ENCODE results near the gene SUSD4. TPM values are rescaled to one million over a fixed set of nuclear protein-coding genes. Genes with fewer than 3 reads are reported as not detected.

Gene SUSD4
- total and polyA plus RNA-seq, 2 donors (not counting 1 experiment from before 2014, with no cell fraction given), result 0.33 TPM; not detected in 1

- Histone ChIP-seq H3K79me2 (ENCODE audit: control insufficient read depth, insufficient read depth, low read length) (no peaks in the 10 kb centered on the region), H2AFZ (ENCODE audit: low read length) (no peak overlapping the region), H3K9ac (ENCODE audit: insufficient read depth, low read length) (no peak overlapping the region), H3K36me3 (ENCODE audit: control insufficient read depth, insufficient read depth, low read length) (no peaks in the 10 kb centered on the region), H4K20me1 (ENCODE audit: control insufficient read depth, extremely low read depth, insufficient read depth, low read length) (no peaks in the 10 kb centered on the region), H3K27me3 (ENCODE audit: control insufficient read depth, insufficient read depth, low read length) (peaks cover 8% of the 10 kb centered on the region), H3K4me2 (ENCODE audit: extremely low read depth, insufficient read depth, low read length) (no peak overlapping the region), H3K9me3 (ENCODE audit: control insufficient read depth, insufficient read depth, low read depth, low read length) (no peaks in the 10 kb centered on the region), H3K27ac (ENCODE audit: insufficient read depth, low read length) (no peak overlapping the region), H3K4me3 (replicated peaks in 1 of 4; ENCODE audit: control extremely low read depth in 1 of 4, insufficient read depth in 1 of 4, low read depth in 3 of 4, low read length in 4 of 4) (no peak overlapping the region), H3K4me1 (ENCODE audit: control insufficient read depth, extremely low read depth, insufficient read depth, low read length) (no peaks in the 10 kb centered on the region)
- TF ChIP-seq EZH2 (IDR thresholded peaks at IDR 0.05; ENCODE audit: low read length, missing control alignments), result no peak
- no peak for TF ChIP-seq CTCF (conservative IDR thresholded peaks at IDR 0.05 in 1 of 2, IDR thresholded peaks at IDR 0.05 in 1 of 2; ENCODE audit: low read depth in 1 of 2, low read length in 2 of 2)
- DNase-seq (ENCODE audit: low read depth in 2 of 2), result no peak
These were observed 15.5 kb downstream of the SUSD4 start for GRCh38 chr1:223348439-223348838.

GRCh38 chr1:223347583-223347982 is 16.4 kb downstream of the SUSD4 start:
- no peak overlapping the region for H3K4me3 ChIP-seq (replicated peaks in 1 of 4; ENCODE audit: control extremely low read depth in 1 of 4, insufficient read depth in 1 of 4, low read depth in 3 of 4, low read length in 4 of 4)
- H3K9ac ChIP-seq (ENCODE audit: insufficient read depth, low read length), result no peak overlapping the region
- H3K9me3 ChIP-seq (ENCODE audit: control insufficient read depth, insufficient read depth, low read depth, low read length), result no peaks in the 10 kb centered on the region
- H4K20me1 ChIP-seq (ENCODE audit: control insufficient read depth, extremely low read depth, insufficient read depth, low read length), result no peaks in the 10 kb centered on the region
- TF ChIP-seq EZH2 (IDR thresholded peaks at IDR 0.05; ENCODE audit: low read length, missing control alignments) (no peak), CTCF (conservative IDR thresholded peaks at IDR 0.05 in 1 of 2, IDR thresholded peaks at IDR 0.05 in 1 of 2; ENCODE audit: low read depth in 1 of 2, low read length in 2 of 2) (no peak)
- H3K4me1 ChIP-seq (ENCODE audit: control insufficient read depth, extremely low read depth, insufficient read depth, low read length), result no peaks in the 10 kb centered on the region
- H3K36me3 ChIP-seq (ENCODE audit: control insufficient read depth, insufficient read depth, low read length), result no peaks in the 10 kb centered on the region
- no peak overlapping the region for H3K4me2 ChIP-seq (ENCODE audit: extremely low read depth, insufficient read depth, low read length)
- peaks cover 6% of the 10 kb centered on the region for H3K27me3 ChIP-seq (ENCODE audit: control insufficient read depth, insufficient read depth, low read length)
- H3K79me2 ChIP-seq (ENCODE audit: control insufficient read depth, insufficient read depth, low read length), result no peaks in the 10 kb centered on the region
- H2AFZ ChIP-seq (ENCODE audit: low read length), result no peak overlapping the region
- DNase-seq (ENCODE audit: low read depth in 2 of 2), result no peak
- no peak overlapping the region for H3K27ac ChIP-seq (ENCODE audit: insufficient read depth, low read length)

GRCh38 chr1:223346311-223346710 is 17.7 kb downstream of the SUSD4 start:
- Histone ChIP-seq H3K79me2 (ENCODE audit: control insufficient read depth, insufficient read depth, low read length) (no peaks in the 10 kb centered on the region), H3K36me3 (ENCODE audit: control insufficient read depth, insufficient read depth, low read length) (no peaks in the 10 kb centered on the region), H3K4me2 (ENCODE audit: extremely low read depth, insufficient read depth, low read length) (no peak overlapping the region), H3K9ac (ENCODE audit: insufficient read depth, low read length) (no peak overlapping the region), H3K4me1 (ENCODE audit: control insufficient read depth, extremely low read depth, insufficient read depth, low read length) (no peaks in the 10 kb centered on the region), H3K9me3 (ENCODE audit: control insufficient read depth, insufficient read depth, low read depth, low read length) (no peaks in the 10 kb centered on the region), H3K27ac (ENCODE audit: insufficient read depth, low read length) (no peak overlapping the region), H4K20me1 (ENCODE audit: control insufficient read depth, extremely low read depth, insufficient read depth, low read length) (no peaks in the 10 kb centered on the region), H3K27me3 (ENCODE audit: control insufficient read depth, insufficient read depth, low read length) (peaks cover 6% of the 10 kb centered on the region), H2AFZ (ENCODE audit: low read length) (no peak overlapping the region), H3K4me3 (replicated peaks in 1 of 4; ENCODE audit: control extremely low read depth in 1 of 4, insufficient read depth in 1 of 4, low read depth in 3 of 4, low read length in 4 of 4) (no peak overlapping the region)
- no peak for TF ChIP-seq CTCF (conservative IDR thresholded peaks at IDR 0.05 in 1 of 2, IDR thresholded peaks at IDR 0.05 in 1 of 2; ENCODE audit: low read depth in 1 of 2, low read length in 2 of 2)
- no peak for TF ChIP-seq EZH2 (IDR thresholded peaks at IDR 0.05; ENCODE audit: low read length, missing control alignments)
- no peak for DNase-seq (ENCODE audit: low read depth in 2 of 2)
